Panc1 (cell line): ENCODE measurements around the gene HCN3. TPM values are rescaled to one million over a fixed set of nuclear protein-coding genes. Genes with fewer than 3 reads are reported as not detected.
"Not testable (repeated sequence)": the region's sequence is repeated elsewhere in the genome, so short reads cannot be mapped to it uniquely, and the experiment has no call there.

Source experiments
- ATAC-seq: fragments of 200-7000 bp; cut with Tn5 transposase; 2 replicates; pipeline ENCODE4 v1.9.1; 2020; ENCODE audit warnings: mild to moderate bottlenecking, moderate library complexity
- BruUV-seq: library from RNA; stranded (reverse); fragments of 400-500 nt; replicated peaks from 2 replicates; lab custom pipeline; 2021; lab: Mats Ljungman, UMichigan
- CTCF ChIA-PET: fragments of 300-600 bp; sonication (Branson Sonifier 250); formaldehyde crosslinking; loops from one replicate; lab custom pipeline; 2022; ENCODE audit warnings: antibody characterized with exemption; lab: Charles Lee
- POLR2A ChIA-PET: fragments of 300-600 bp; sonication (Branson Sonifier 250); formaldehyde crosslinking; loops from one replicate; lab custom pipeline; 2022; ENCODE audit warnings: antibody characterized with exemption; lab: Charles Lee
- DNase-seq: peaks from one replicate; pipeline ENCODE4 v3.0.0-alpha.2; 2010; ENCODE audit warnings: low read depth, low spot score
- H3K27ac ChIP-seq: 2 replicates; pipeline ENCODE4 v1.5.1; 2011; ENCODE audit warnings: mild to moderate bottlenecking, low read length, inconsistent platforms
- H3K27me3 ChIP-seq: fragments of 200-500 bp; sonication (Bioruptor generic); 2 replicates; pipeline ENCODE4 v1.6.0; 2014; ENCODE audit warnings: low read length, inconsistent platforms; ENCODE audit not compliant: control insufficient read depth, insufficient read depth
- H3K36me3 ChIP-seq: fragments of 200-500 bp; sonication (Bioruptor generic); 2 replicates; pipeline ENCODE4 v1.5.1; 2014; ENCODE audit warnings: inconsistent platforms, mild to moderate bottlenecking, low read length, moderate library complexity; ENCODE audit not compliant: control insufficient read depth, insufficient read depth
- H3K4me1 ChIP-seq: 2 replicates; pipeline ENCODE4 v1.5.1; 2011; ENCODE audit warnings: inconsistent platforms, mild to moderate bottlenecking, low read length, moderate library complexity; ENCODE audit not compliant: control insufficient read depth, insufficient read depth
- H3K4me3 ChIP-seq, 2 experiments: 2 replicates each; pipeline ENCODE4 v1.5.1; 2011 to 2012; ENCODE audit warnings: low read depth in 2 of 2, low read length in 2 of 2, mild to moderate bottlenecking in 2 of 2, inconsistent platforms in 1 of 2, moderate library complexity in 1 of 2
- H3K9me3 ChIP-seq: fragments of 200-500 bp; sonication (Bioruptor generic); 2 replicates; pipeline ENCODE4 v1.5.1; 2014; ENCODE audit warnings: low read depth, mild to moderate bottlenecking, inconsistent platforms, low read length, moderate library complexity; ENCODE audit not compliant: control insufficient read depth, insufficient read depth
- POLR2AphosphoS5 ChIP-seq: IDR thresholded peaks from 2 replicates; pipeline ENCODE4 v1.6.1; 2012; ENCODE audit warnings: mild to moderate bottlenecking, low read depth, low read length, moderate library complexity
- SIN3A ChIP-seq: IDR thresholded peaks from 2 replicates; pipeline ENCODE4 v1.6.1; 2012; ENCODE audit warnings: low read depth, mild to moderate bottlenecking, low read length, moderate library complexity, borderline replicate concordance; ENCODE audit not compliant: insufficient read depth
- TCF7L2 ChIP-seq: IDR thresholded peaks from 2 replicates; pipeline ENCODE4 v1.6.1; 2011; ENCODE audit warnings: mild to moderate bottlenecking, low read depth, low read length, inconsistent platforms
- in situ Hi-C: cut with HindIII; loops from 2 replicates; pipeline ENCODE4 v1.10.0; 2016; ENCODE audit warnings: low sequenced_read_pairs, low pct_unique_long_range_greater_than_20kb
- intact Hi-C: fragments of 100-400 bp; cut with micrococcal nuclease; formaldehyde crosslinking; loops from one replicate; pipeline ENCODE4 v1.10.0; 2022; ENCODE audit not compliant: unreplicated experiment
- total RNA-seq: library from RNA; stranded (reverse); gene quantifications from one replicate; pipeline ENCODE4 v1.2.1, GENCODE V29; 2021; ENCODE audit not compliant: unreplicated experiment
- TF ChIP-seq, protein P1 (sequence below): fragments of 450-650 bp; IDR thresholded peaks from 2 replicates; pipeline ENCODE4 v1.5.1; 2017; ENCODE audit warnings: mild to moderate bottlenecking
- TF ChIP-seq, protein P2 (sequence below), 2 experiments: IDR thresholded peaks; 2 replicates each; pipeline ENCODE4 v1.6.1; 2011 to 2012; ENCODE audit warnings: low read depth in 2 of 2, control low read depth in 1 of 2, low read length in 1 of 2, mild to moderate bottlenecking in 1 of 2, moderate library complexity in 1 of 2; ENCODE audit not compliant: insufficient read depth in 1 of 2

Gene HCN3
- total RNA-seq, 1 experiment from 2014 or later = 7.8 TPM

DNA sequence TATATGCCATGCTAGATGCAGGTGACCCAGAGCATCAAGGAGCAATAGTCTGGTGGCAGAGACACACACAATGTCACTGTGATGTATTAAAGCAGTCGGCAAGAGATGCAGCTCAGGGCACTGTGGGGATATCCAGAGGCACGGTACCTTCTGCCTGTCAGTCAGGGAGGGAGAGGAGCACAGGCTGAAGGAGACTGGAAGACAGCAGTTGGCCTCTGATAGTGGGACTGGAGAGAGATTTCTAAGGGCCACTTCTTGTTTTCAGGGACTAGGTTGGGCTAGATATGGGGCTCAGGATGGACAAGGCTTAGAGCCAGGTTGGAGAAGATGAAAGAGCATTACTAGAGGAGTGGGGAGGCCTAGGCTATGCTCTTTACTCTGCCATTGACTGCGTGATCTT lies 46.0 kb upstream of the HCN3 start:
- ATAC-seq = not testable (repeated sequence)

DNA sequence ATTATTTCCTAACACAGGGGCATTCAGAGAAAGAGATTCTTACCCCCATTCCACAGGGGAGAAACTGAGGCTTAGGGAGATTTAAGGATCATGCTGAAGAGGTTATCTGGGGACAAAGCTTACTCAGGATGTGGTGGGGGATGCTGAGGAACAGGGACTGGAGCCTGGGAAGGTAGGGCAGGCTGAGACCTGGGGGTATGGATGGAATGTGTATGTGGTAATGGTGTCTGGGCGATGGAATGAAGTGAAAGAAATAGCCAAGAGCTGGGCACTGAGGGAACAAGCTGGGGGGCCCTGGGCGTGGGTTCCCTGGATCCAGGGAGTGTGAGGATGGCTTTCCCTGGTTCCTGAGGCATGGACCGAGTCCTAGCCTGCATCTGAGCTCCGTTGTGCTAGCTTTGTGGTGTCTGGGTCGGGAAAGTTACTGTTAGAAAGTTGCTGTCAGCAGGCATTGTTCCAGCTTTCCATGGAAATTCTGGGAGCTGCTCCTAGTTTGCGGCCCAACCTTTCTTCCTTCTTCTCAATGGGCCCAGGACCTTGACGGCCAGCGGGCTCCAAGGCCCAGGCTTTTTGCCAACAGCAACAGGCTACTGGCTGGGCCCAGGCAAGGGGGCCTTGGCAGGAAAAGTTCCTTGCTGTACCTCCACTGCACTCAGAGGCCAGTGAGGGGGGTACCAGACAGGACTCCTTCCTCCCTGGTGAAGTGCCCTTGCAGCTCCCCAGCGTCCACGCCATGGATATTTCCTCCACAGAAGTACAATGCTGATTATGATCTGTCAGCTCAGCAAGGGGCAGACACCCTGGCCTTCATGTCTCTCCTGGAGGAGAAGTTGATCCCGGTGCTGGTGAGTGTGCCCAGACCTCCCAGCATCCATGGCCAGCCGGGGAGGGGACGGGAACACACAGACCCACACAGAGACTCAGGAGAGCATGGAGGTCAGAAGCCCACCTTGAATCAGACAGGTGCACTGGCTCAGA lies 45.0 kb upstream of the HCN3 start:
- CTCF ChIA-PET = interaction anchor here (0.5 kb wide), 1 partner anchor 96 kb away, joined by 3 read pairs; no protein-coding TSS in a partner anchor
- H3K4me3 ChIP-seq, in situ Hi-C loops, H3K4me1 ChIP-seq, BruUV-seq, intact Hi-C loops, POLR2A ChIA-PET, ATAC-seq, H3K27me3 ChIP-seq, DNase-seq, H3K9me3 ChIP-seq, H3K36me3 ChIP-seq, H3K27ac ChIP-seq: not testable (repeated sequence)

More for the DNA sequence above, 46.0 kb upstream of the HCN3 start:
- H3K27ac ChIP-seq, DNase-seq, POLR2A ChIA-PET, in situ Hi-C loops, H3K4me3 ChIP-seq, H3K9me3 ChIP-seq, H3K27me3 ChIP-seq, BruUV-seq, intact Hi-C loops, H3K36me3 ChIP-seq, H3K4me1 ChIP-seq: not testable (repeated sequence)
- CTCF ChIA-PET = interaction anchor here (0.5 kb wide), 1 partner anchor 95 kb away, joined by 3 read pairs; no protein-coding TSS in a partner anchor

DNA sequence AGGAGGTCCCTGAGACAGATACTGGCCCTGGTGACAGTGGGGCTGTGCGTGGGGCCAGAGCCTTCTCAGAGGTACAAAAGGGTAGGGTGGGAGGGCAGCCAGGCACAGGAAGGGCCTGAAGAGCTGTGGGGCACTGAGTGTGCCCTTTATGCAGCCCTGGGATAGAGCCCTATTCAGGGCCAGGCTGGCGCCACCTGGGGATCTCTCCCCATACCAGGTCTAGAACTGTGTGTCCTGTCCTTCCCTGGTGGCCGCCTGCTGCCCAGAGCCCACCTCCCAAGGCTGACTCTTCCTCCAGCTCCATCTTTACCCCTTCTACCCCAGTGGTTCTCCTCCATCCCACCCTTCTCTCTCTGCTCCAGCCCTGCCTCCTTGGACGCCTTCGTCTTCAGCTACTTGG lies 43.8 kb upstream of the HCN3 start:
- H3K4me1 ChIP-seq, in situ Hi-C loops, POLR2A ChIA-PET, DNase-seq, H3K9me3 ChIP-seq, intact Hi-C loops, H3K4me3 ChIP-seq, H3K27ac ChIP-seq, H3K27me3 ChIP-seq, H3K36me3 ChIP-seq, CTCF ChIA-PET, BruUV-seq: not testable (repeated sequence)
- ATAC-seq = peak; percentile 44; the same call in 1 of the 2 replicates

DNA sequence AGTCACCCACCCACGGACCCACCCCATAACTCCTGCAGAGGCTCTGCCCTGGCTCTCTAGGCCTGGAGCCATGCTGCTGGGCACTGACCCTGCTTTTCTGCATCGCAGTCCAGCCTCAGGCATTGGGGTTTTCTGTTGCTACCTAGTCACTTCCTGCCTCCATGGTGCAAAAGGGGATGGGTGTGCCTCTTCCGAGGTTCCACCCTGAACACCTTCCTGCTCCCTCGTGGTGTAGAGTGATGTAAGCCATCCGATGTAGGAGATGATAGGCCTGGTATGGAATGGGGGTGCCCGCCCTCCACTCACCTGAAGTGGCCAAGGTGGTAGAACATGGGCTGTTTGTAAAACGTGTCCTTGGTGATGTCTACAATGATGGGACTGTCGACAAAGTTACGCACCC lies 41.9 kb upstream of the HCN3 start:
- H3K27ac ChIP-seq, H3K4me1 ChIP-seq, intact Hi-C loops, ATAC-seq, BruUV-seq, in situ Hi-C loops, H3K27me3 ChIP-seq, H3K36me3 ChIP-seq, H3K4me3 ChIP-seq, CTCF ChIA-PET, H3K9me3 ChIP-seq, POLR2A ChIA-PET, DNase-seq: not testable (repeated sequence)

DNA sequence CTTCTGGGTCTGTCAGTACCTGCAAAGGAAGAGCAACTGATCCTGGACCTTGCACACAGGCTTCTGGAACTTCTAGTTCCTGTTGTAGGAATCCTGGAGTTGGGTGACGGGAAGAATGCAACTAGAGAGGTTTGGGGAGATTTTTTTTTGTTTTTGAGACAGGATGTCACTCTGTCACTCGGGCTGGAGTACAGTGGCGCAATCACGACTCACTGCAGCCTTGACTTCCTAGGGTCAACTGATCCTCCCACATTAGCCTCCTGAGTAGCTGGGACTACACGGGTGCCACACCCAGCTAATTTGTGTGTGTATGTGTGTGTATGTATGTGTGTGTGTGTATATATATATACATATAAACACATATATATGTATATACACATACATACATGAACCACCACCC lies 40.8 kb upstream of the HCN3 start:
- H3K27me3 ChIP-seq = no peaks in the 10 kb centered on the region
- POLR2A ChIA-PET = no interaction called here
- TF ChIP-seq SIN3A = no peak
- TF ChIP-seq TCF7L2 = no peak
- no peak for TF ChIP-seq POLR2AphosphoS5
- TF ChIP-seq, protein P1, sequence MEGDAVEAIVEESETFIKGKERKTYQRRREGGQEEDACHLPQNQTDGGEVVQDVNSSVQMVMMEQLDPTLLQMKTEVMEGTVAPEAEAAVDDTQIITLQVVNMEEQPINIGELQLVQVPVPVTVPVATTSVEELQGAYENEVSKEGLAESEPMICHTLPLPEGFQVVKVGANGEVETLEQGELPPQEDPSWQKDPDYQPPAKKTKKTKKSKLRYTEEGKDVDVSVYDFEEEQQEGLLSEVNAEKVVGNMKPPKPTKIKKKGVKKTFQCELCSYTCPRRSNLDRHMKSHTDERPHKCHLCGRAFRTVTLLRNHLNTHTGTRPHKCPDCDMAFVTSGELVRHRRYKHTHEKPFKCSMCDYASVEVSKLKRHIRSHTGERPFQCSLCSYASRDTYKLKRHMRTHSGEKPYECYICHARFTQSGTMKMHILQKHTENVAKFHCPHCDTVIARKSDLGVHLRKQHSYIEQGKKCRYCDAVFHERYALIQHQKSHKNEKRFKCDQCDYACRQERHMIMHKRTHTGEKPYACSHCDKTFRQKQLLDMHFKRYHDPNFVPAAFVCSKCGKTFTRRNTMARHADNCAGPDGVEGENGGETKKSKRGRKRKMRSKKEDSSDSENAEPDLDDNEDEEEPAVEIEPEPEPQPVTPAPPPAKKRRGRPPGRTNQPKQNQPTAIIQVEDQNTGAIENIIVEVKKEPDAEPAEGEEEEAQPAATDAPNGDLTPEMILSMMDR = no peak
- TF ChIP-seq, protein P2, sequence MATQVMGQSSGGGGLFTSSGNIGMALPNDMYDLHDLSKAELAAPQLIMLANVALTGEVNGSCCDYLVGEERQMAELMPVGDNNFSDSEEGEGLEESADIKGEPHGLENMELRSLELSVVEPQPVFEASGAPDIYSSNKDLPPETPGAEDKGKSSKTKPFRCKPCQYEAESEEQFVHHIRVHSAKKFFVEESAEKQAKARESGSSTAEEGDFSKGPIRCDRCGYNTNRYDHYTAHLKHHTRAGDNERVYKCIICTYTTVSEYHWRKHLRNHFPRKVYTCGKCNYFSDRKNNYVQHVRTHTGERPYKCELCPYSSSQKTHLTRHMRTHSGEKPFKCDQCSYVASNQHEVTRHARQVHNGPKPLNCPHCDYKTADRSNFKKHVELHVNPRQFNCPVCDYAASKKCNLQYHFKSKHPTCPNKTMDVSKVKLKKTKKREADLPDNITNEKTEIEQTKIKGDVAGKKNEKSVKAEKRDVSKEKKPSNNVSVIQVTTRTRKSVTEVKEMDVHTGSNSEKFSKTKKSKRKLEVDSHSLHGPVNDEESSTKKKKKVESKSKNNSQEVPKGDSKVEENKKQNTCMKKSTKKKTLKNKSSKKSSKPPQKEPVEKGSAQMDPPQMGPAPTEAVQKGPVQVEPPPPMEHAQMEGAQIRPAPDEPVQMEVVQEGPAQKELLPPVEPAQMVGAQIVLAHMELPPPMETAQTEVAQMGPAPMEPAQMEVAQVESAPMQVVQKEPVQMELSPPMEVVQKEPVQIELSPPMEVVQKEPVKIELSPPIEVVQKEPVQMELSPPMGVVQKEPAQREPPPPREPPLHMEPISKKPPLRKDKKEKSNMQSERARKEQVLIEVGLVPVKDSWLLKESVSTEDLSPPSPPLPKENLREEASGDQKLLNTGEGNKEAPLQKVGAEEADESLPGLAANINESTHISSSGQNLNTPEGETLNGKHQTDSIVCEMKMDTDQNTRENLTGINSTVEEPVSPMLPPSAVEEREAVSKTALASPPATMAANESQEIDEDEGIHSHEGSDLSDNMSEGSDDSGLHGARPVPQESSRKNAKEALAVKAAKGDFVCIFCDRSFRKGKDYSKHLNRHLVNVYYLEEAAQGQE (IDR thresholded peaks at IDR 0.05; ENCODE audit: insufficient read depth in 1 of 2, low read depth in 2 of 2, low read length in 1 of 2) = no peak
- intact Hi-C loops = no loop called here
- in situ Hi-C loops = no loop called here
- no peaks in the 10 kb centered on the region for H3K9me3 ChIP-seq
- H3K27ac ChIP-seq = no peak overlapping the region
- no peak for DNase-seq
- ATAC-seq = no peak
- peaks cover 4% of the 10 kb centered on the region; the same call in 1 of the 2 replicates for H3K4me1 ChIP-seq
- H3K36me3 ChIP-seq = no peaks in the 10 kb centered on the region
- no TSS peak for BruUV-seq
- no peak overlapping the region for H3K4me3 ChIP-seq
- CTCF ChIA-PET = interaction anchor here (0.6 kb wide), 1 partner anchor 277 kb away, joined by 12 read pairs; no protein-coding TSS in a partner anchor
